Activated naive CD8-positive, alpha-beta T cell treated with anti-CD3 and anti-CD28 coated beads, Interleukin-2, amount 50 U/mL, for 16 hours (primary cell): ENCODE data around the gene AGRP.
"Not testable (repeated sequence)": the region's sequence is repeated elsewhere in the genome, so short reads cannot be mapped to it uniquely, and the experiment has no call there.

Experiments
- DNase-seq: peaks from one replicate; pipeline ENCODE4 v3.0.0-alpha.2; 2020; ENCODE audit warnings: low read depth, low spot score

The AGRP gene

GRCh38 chr16:67504031-67505021 is 21.0 kb upstream of the AGRP start:
- no peak for DNase-seq

GRCh38 chr16:67499106-67499505 is 15.8 kb upstream of the AGRP start:
- DNase-seq, result no peak

DNA sequence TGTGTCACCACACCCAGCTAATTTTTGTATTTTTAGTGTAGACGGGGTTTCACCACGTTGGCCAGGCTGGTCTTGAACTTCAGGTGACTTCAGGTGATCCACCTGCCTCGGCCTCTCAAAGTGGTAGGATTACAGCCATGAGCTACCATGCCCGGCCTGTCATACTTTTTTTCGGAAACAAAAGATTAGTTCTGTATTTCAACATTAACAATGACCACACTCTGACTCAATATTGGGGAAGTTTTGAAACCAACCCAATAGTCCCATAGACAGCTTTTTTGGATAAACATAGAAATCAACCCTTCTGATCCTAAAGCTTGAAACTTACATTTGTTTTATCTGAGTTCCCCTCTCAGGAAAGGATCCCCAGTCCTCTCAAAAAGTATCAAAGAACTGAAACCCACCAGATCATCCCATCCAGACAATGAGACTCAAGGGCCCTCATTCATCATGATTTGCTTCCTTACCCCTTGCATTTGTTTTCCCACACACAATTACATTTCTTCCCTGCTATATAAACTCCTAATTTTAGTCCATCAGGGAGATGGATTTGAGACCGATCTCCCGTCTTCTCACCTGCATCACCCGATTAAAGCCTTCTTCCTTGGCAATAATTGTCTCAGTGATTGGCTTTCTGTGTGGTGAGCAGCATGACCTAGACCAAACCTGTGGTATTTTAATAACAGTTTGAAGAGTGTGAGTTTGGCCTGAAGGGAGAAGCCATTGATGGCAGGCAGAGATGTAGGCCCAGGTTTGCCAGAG is 7.2 kb upstream of the AGRP start:
- no peak for DNase-seq

DNA sequence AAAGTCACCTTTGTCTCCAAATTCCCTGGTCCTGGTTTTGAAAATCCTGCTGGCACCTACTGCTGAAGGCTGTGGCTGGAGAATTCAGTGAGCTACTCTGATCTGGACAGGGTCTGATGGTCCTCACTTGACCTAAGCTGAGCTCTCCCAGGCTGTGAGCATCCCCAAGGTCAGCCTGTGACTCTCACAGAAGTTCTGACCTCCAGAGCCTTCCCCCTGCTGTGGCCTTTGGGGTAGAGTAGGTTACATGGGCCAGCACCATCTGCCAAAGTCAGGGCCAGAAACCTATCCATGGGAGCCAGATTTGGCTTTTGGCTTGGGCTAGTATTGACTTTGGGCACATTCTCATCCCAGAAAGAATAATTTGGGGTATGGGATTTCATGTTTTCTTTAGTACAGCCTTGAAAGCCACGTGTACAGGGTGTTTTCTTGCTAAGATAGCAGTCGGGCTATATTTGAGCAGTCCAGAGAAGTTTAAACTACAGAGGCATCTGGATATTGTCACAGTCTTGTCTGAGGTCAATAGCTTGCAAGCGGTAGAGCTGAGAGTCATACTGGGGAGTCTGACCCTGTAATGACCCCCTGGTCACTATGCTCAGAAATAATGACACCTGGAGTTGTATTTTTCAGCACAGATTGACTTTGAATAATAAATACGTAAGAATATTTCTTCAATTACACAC is 6.2 kb upstream of the AGRP start:
- no peak for DNase-seq

GRCh38 chr16:67487561-67487960 is 4.2 kb upstream of the AGRP start:
- not testable (repeated sequence) for DNase-seq

DNA sequence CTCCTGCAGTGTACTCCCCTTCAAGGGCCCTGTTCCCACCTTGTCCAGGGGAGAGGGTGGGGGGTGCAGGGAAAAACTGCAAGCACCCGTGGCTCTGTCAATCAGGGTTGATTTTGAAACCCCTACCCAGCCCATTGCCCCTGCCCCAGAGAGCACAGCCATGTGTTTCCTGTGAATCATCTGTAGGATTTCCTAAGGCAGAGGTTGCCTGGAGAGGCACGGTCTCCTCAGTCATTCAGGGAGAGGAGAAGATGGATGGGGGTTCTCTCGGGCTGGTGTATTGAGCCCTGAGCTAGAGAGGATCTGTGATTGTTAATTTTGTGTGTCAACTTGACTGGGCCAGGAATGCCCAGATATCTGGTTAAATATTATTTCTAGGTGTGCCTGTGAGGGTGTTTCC is 3.5 kb upstream of the AGRP start:
- DNase-seq, result no peak

- no peak for DNase-seq
Observed at GRCh38 chr16:67483731-67484525, 581 bp upstream of the AGRP start.

GRCh38 chr16:67482233-67482924 is 968 bp downstream of the AGRP start:
- DNase-seq, result no peak

DNA sequence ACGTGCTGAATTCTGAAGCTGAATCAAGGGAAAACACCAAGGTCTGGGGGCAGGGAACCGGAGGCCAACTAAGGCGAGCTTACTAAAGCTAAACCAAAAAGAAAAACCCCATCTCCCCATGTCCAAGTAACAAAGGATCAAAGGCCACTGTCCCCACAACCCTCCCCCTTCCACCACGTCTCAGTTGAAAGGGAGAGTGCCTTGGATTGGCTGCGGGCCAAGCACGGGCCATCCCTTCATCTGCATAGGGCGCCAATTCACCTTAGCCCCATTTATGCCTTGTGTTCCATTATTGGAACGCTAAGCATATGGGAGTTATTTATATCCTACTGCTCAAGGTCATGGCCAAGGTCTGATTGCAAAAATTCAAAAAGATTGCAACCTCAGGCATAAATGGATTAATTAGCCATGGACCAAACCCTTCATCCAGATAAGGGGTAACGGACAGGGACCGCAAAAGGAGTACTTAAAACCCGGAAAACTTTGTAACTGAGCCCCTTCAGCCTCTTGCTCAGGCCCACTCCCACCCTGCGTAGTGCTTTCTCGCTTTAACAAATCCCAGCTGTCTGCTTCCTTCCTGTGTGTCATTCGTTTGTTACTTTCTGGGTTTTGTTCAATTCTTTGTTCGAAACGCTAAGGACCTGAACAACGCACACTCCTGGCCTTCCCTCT is 1.6 kb downstream of the AGRP start:
- no peak for DNase-seq

DNA sequence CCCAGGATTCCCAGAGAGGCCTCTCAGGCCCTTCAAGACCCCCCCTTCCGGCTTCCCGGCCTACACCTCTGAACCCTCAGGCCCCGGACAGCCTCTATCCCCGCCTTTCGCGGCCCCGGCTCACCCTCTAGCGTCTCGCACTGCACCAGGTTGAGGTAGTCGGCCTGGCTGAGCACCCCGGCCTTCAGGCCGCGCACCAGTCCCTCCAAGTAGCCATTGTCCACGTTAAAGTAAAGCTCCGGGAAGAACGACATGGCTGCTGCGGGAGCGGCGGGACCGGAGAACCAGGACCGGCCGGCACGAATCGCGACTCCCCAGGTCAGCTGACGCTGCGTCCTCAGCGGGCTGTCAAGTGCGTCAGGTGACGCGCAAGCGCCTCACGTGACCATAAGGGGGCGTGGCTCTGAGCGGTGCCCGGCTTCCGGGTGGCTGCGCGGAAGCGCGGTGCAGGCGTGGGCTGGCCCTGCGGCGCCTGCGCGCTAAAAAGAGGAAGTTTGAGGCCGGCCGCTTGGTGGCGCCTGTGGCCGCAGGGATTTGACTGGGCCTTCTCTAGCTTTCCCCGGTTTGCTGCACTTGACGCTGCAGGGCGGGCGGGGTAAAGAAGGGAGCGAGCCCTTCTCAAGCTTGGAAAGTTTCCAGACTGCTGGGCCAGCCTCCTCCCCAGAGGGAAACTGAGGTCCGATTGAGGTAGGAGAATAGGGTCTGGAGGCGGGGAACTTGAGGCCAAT is 2.4 kb downstream of the AGRP start, which contains the start of gene ATP6V0D1:
TSS of gene ATP6V0D1 (minus strand) at position 325 of the 728 bp plus-strand sequence. CDS start at position 254, 71 bp downstream.
- peak; percentile 96 for DNase-seq

- DNase-seq, result no peak
Observed at GRCh38 chr16:67477960-67478554, 5.3 kb downstream of the AGRP start.

GRCh38 chr16:67474551-67475455 is 8.5 kb downstream of the AGRP start:
- DNase-seq, result no peak

DNA sequence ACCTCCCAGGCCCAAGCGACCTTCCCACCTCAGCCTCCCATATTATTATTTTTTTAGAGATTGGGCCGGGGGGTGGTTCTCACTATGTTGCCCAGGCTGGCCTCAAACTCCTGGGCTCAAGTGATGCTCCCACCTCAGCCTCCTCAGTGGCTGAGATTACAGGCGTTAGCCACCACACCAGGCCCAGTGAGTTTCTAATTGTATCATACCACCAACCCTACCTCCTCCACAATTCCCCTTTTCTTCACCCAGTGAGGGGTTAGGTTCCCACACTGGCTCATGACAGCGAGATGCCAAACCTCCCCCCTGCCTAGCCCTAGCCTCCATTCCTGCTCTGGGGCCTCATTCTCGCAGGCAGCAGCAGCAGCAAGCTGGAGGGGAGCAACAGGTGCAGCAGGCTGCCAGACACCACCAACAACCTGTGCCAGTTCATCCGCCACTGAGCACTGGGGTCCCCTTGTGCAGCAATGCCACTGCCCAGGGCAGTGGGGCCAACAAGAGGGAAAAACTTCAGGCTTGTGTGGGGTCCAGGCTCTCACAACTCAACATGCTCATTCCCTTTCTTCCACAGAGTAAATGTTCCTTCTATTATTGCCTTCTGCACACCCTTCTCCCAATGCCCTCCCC is 11.5 kb downstream of the AGRP start:
- no peak for DNase-seq

GRCh38 chr16:67470359-67470758 is 13.0 kb downstream of the AGRP start:
- no peak for DNase-seq

DNA sequence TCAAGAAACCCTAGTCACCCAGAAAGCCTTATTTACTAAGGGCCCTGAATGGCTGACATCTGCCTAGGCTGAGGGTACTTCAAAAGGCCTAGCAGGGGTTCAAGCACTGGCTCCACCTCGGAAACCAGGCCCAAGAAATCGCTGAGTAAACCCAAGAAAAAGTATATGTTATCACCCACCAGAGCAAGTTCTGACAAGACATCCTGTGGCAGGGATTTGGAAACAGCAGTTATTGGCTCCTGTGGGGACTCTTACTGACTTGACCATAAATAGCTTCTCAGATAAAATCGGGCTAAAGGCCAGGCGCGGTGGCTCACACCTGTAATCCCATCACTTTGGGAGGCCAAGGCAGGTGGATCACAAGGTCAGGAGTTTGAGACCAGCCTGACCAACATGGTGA is 14.6 kb downstream of the AGRP start:
- no peak for DNase-seq

DNA sequence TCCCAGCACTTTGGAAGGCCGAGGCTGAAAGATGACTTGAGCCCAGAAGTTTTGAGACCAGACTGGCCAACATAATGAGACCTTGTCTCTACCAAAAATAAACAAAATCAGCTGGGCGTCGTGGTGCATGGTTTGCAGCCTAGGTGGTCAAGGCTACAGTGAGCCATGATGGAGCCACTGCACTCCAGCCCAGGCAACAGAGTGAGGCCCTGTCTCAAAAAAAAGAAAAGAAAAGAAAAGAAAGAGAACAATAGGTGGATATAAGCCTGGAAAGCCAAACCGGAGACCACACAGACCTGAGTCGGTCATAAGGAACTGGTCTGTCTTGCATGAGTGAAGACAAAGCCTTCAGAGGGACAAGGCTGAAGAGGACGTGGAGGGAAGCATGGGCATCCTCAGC is 16.8 kb downstream of the AGRP start:
- no peak for DNase-seq

DNA sequence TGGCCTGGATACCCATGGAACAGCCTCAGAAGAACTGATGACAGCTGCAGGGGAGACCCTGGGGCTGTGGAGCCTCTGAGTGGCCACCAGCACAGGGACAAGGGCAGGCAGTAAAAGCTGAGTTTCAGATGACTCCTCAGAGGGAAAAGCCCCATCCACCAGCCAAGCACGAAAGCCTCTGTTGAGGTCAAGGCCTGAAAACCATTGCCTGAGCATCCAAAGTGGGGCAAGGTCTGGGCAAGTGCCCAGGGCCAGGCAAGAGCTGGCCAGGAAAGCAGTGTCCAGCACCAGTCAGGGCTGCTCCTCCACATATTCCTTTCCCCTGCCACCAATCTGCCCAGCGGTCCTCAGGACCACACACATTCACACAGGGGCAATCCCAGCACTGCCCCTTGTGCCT is 18.8 kb downstream of the AGRP start:
- DNase-seq, result no peak
